Measurements from ENCODE around the gene PRCC. TPM values are rescaled to one million over a fixed set of nuclear protein-coding genes. Genes with fewer than 3 reads are reported as not detected.

PRCC gene
- total and polyA plus RNA-seq, 2 of the 8 experiments (the other 6 are each of a cell fraction or from before 2014, with no cell fraction given) = 95.2 to 115 TPM

GRCh38 chr1:156728599-156729462 lies 38.5 kb upstream of the PRCC start, which contains the start of gene ISG20L2:
Gene ISG20L2, minus strand, starts transcription at chr1:156728766. Its CDS starts 1,114 bp downstream, at chr1:156727652.
- peaks cover 0 to 23% (median 18%) of the 10 kb centered on the region in 4 experiments; a peak in 6 of 7 replicates for H3K4me1 ChIP-seq (replicated peaks in 1 of 4; ENCODE audit: control insufficient read depth in 3 of 4, insufficient read depth in 4 of 4, low read length in 3 of 4)
- H3K27me3 ChIP-seq (replicated peaks in 1 of 4; ENCODE audit: control insufficient read depth in 3 of 4, extremely low read depth in 1 of 4, insufficient read depth in 3 of 4, low read length in 3 of 4) = no peaks in the 10 kb centered on the region
- H4K20me1 ChIP-seq (replicated peaks in 1 of 2; ENCODE audit: control insufficient read depth in 1 of 2, insufficient read depth in 2 of 2, low read length in 2 of 2) = peaks cover 21 to 29% of the 10 kb centered on the region in 2 experiments
- POLR2A ChIA-PET (ENCODE audit: partially characterized antibody) = interaction anchor here (0.7 to 13.3 kb wide), 23 partner anchors 8 to 170 kb away, joined by 3 to 214 read pairs (median 5); partner anchors contain the start of genes CRABP2, GPATCH4, HDGF and MRPL24
- no peak within 1 kb of the TSS for H2AFZ ChIP-seq (ENCODE audit: low read length)
- no peak within 1 kb of the TSS for H2BK120ac ChIP-seq (replicated peaks; ENCODE audit: low read depth, low read length)
- peak within 1 kb of the TSS; percentile 83 to 100 (median 94) for H3K4me3 ChIP-seq (ENCODE audit: extremely low read depth in 1 of 4, insufficient read depth in 2 of 4, low read depth in 3 of 4, low read length in 4 of 4)
- H3K14ac ChIP-seq (ENCODE audit: insufficient read length) = no peak within 1 kb of the TSS
- peak within 1 kb of the TSS; percentile 92 to 97 for H3K4me2 ChIP-seq (ENCODE audit: insufficient read depth in 1 of 2, low read depth in 2 of 2, low read length in 2 of 2)
- FAIRE-seq = peak; percentile 19
- H3K79me2 ChIP-seq (ENCODE audit: control insufficient read depth in 1 of 2, insufficient read depth in 2 of 2, low read length in 2 of 2) = peaks cover 22 to 61% of the 10 kb centered on the region in 2 experiments
- no peak within 1 kb of the TSS; the same call in 1 of the 2 replicates for H2BK15ac ChIP-seq (ENCODE audit: low read length)
- peak within 1 kb of the TSS; percentile 2 for H2AK5ac ChIP-seq (ENCODE audit: low read depth, low read length)
- peak within 1 kb of the TSS; percentile 67 for H2BK5ac ChIP-seq (ENCODE audit: low read depth, low read length)
- H4K8ac ChIP-seq (ENCODE audit: extremely low read depth, insufficient read depth, low read length) = peak within 1 kb of the TSS; percentile 94
- H3K56ac ChIP-seq (replicated peaks; ENCODE audit: insufficient read length, low read depth, low read length) = no peak within 1 kb of the TSS
- DNase-seq (ENCODE audit: low read depth in 1 of 2, low spot score in 2 of 2) = peak; percentile 91 to 93
- H2BK20ac ChIP-seq (ENCODE audit: low read length) = no peak within 1 kb of the TSS
- no peak within 1 kb of the TSS for H3K4ac ChIP-seq (replicated peaks; ENCODE audit: insufficient read length, low read depth, low read length)
- peaks cover 5 to 14% (median 8%) of the 10 kb centered on the region in 4 experiments; a peak in 7 of 8 replicates for H3K36me3 ChIP-seq (ENCODE audit: control insufficient read depth in 2 of 4, insufficient read depth in 4 of 4, low read length in 3 of 4)
- peaks cover 9% of the 10 kb centered on the region for H3K79me1 ChIP-seq (ENCODE audit: low read depth, low read length)
- peak within 1 kb of the TSS; percentile 25 for H4K91ac ChIP-seq (replicated peaks; ENCODE audit: insufficient read length, low read length)
- peaks cover 8% of the 10 kb centered on the region for H3K23me2 ChIP-seq (ENCODE audit: low read depth, low read length)
- WGBS, 2 experiments (ENCODE audit: extremely low coverage in 1 of 2, insufficient coverage in 1 of 2, insufficient read length in 1 of 2, insufficient replicate concordance in 2 of 2, low coverage in 1 of 2, low lambda C conversion rate in 2 of 2, missing lambda C conversion rate in 1 of 2) = 4% methylated on average over 37 of the region's 57 CpGs; no CpG with 5 or more reads in 1 of the 2 experiments
- CTCF ChIA-PET (ENCODE audit: partially characterized antibody) = interaction anchor here (0.6 to 65.2 kb wide), 14 partner anchors 15 to 199 kb away, joined by 3 to 4284 read pairs (median 6); partner anchors contain the start of genes CRABP2, INSRR, MRPL24 and NES
- H3K23ac ChIP-seq (ENCODE audit: insufficient read length) = no peak within 1 kb of the TSS
- H4K5ac ChIP-seq (ENCODE audit: insufficient read length, low read depth, low read length) = peak within 1 kb of the TSS; percentile 75
- peak within 1 kb of the TSS; percentile 13; the same call in 1 of the 2 replicates for H2BK12ac ChIP-seq (ENCODE audit: low read depth, low read length)
- H3K18ac ChIP-seq (ENCODE audit: extremely low read depth, low read length) = 0 out of 2 replicates have a peak within 1 kb of the TSS, but pooled peaks have one; percentile 20
- peak within 1 kb of the TSS; percentile 89 to 95 (median 92) for H3K9ac ChIP-seq (replicated peaks in 1 of 4; ENCODE audit: extremely low read depth in 1 of 4, low read depth in 3 of 4, low read length in 3 of 4)
- peak within 1 kb of the TSS; percentile 89 for H3K27ac ChIP-seq (ENCODE audit: low read depth, low read length)
- no peaks in the 10 kb centered on the region for H3K9me3 ChIP-seq (ENCODE audit: insufficient read depth in 2 of 2, low read depth in 1 of 2, low read length in 1 of 2)
- TF ChIP-seq PHF8 (conservative IDR thresholded peaks at IDR 0.05; ENCODE audit: low read depth, low read length) (no peak; the same call in 1 of the 2 replicates), KDM1A (IDR thresholded peaks at IDR 0.05; ENCODE audit: borderline replicate concordance, low read length) (no peak), KDM5A (IDR thresholded peaks at IDR 0.05; ENCODE audit: low read length) (peak; percentile 58; the same call in 1 of the 2 replicates), RXRA (IDR thresholded peaks at IDR 0.05; ENCODE audit: insufficient read depth, low read depth, low read length) (no peak), CHD1 (IDR thresholded peaks at IDR 0.05; ENCODE audit: low read depth, low read length) (no peak), SAP30 (IDR thresholded peaks at IDR 0.05; ENCODE audit: insufficient read depth, insufficient replicate concordance, low read length) (peak; percentile 77), ATF2 (IDR thresholded peaks at IDR 0.05; ENCODE audit: low read length) (0 out of 2 replicates have a peak, but pooled peaks have one; percentile 81), POLR2AphosphoS5 (IDR thresholded peaks at IDR 0.05; ENCODE audit: low read depth, low read length) (peak; percentile 95)
